Transverse colon (tissue), 4 donors: ENCODE results near the gene DDX60. TPM values are rescaled to one million over a fixed set of nuclear protein-coding genes. Genes with fewer than 3 reads are reported as not detected.

Experiments used
- DNase-seq: peaks from one replicate; pipeline ENCODE4 v3.0.0-alpha.2; 2019
- H3K27ac ChIP-seq, 4 donors: fragments of 200-600 bp; sonication (generic); 2 replicates each; pipeline ENCODE4 v1.5.1; 2016 to 2018; ENCODE audit warnings: inconsistent platforms in 4 of 4
- H3K27me3 ChIP-seq: fragments of 200-600 bp; sonication (generic); 2 replicates; pipeline ENCODE4 v1.5.1; 2017; ENCODE audit warnings: inconsistent platforms
- H3K36me3 ChIP-seq, 4 donors: fragments of 200-600 bp; sonication (generic); 2 replicates each; pipeline ENCODE4 v1.5.1; 2017 to 2019; ENCODE audit warnings: inconsistent platforms in 4 of 4
- H3K4me1 ChIP-seq, 4 donors: fragments of 200-600 bp; sonication (generic); 2 replicates each; pipeline ENCODE4 v1.5.1; 2017 to 2020; ENCODE audit warnings: inconsistent platforms in 4 of 4
- H3K4me3 ChIP-seq, 4 donors: fragments of 200-600 bp; sonication (generic); 1 replicate in 1 of 4; 2 replicates in 3 of 4; pipeline versions ENCODE4 v1.5.1 to v1.6.1; 2017 to 2019; ENCODE audit warnings: inconsistent platforms in 4 of 4
- H3K9me3 ChIP-seq, 2 donors: fragments of 200-600 bp; sonication (generic); 2 replicates each; pipeline ENCODE4 v1.5.1; 2017 to 2019; ENCODE audit warnings: inconsistent platforms in 2 of 2
- CTCF ChIP-seq, 5 experiments: fragments of 200-600 bp in 3 of 5; fragments of 450-650 bp in 2 of 5; sonication (generic) in 3 of 5; IDR thresholded peaks; 1 replicate in 2 of 5; 2 replicates in 3 of 5; pipeline ENCODE4 v1.5.1; 2016 to 2017; ENCODE audit warnings: antibody characterized with exemption in 5 of 5, inconsistent platforms in 3 of 5, mild to moderate bottlenecking in 2 of 5, moderate library complexity in 1 of 5
- EP300 ChIP-seq: sonication (generic); formaldehyde crosslinking; IDR thresholded peaks from one replicate; pipeline ENCODE4 v1.6.1; 2017; ENCODE audit warnings: antibody characterized with exemption, low read depth
- POLR2A ChIP-seq: fragments of 450-650 bp; IDR thresholded peaks from one replicate; pipeline ENCODE4 v1.6.1; 2016; ENCODE audit warnings: antibody characterized with exemption, mild to moderate bottlenecking, moderate library complexity
- POLR2AphosphoS5 ChIP-seq, 3 donors: sonication (generic); formaldehyde crosslinking; IDR thresholded peaks; one replicate each; pipeline ENCODE4 v1.6.1; 2016; ENCODE audit warnings: antibody characterized with exemption in 3 of 3
- WGBS, 2 donors: methylation state at CpG; one replicate each; pipeline ENCODE4 v1.1.5; 2018; ENCODE audit warnings: low coverage in 1 of 2; 5-methylcytosine and 5-hydroxymethylcytosine counted together
- in situ Hi-C, 4 donors: fragments of 200-750 bp; cut with MboI; loops; one replicate each; pipeline versions ENCODE4 v1.15.0 to v1.15.1; 2017; ENCODE audit warnings: low sequenced_read_pairs in 3 of 4, low pct_ligation_motif_present in 1 of 4, low pct_unique_long_range_greater_than_20kb in 1 of 4
- intact Hi-C: fragments of 100-400 bp; cut with DNase I; formaldehyde crosslinking; loops from one replicate; pipeline ENCODE4 v1.15.1; 2023; ENCODE audit warnings: low total_unique reads
- total RNA-seq, 4 donors: library from RNA; depleted of rRNA; stranded (reverse); fragments of >200 nt; gene quantifications; one replicate each; pipeline ENCODE4 v1.1.0, GENCODE V29; 2016

Gene DDX60
- total RNA-seq, 4 donors from 2014 or later: 26.9 to 119 (median 52.5) TPM

GRCh38 chr4:168273838-168274237, 44.7 kb downstream of the DDX60 start:
- intact Hi-C loops (no loop called here), in situ Hi-C loops (no loop called here)
- WGBS, 2 donors: 85 to 86% methylated on average over 9 of the region's 9 CpGs
- Histone ChIP-seq H3K27me3 (no peaks in the 10 kb centered on the region), H3K4me3 (no peak overlapping the region), H3K4me1 (no peaks in the 10 kb centered on the region), H3K9me3 (no peaks in the 10 kb centered on the region), H3K27ac (no peak overlapping the region), H3K36me3 (peaks cover 0 to 42% (median 7%) of the 10 kb centered on the region in 4 donors)
- TF ChIP-seq CTCF (IDR thresholded peaks at IDR 0.05) (no peak), POLR2AphosphoS5 (IDR thresholded peaks at IDR 0.05) (no peak), EP300 (no peak), POLR2A (no peak)
- DNase-seq: no peak

- no peaks in the 10 kb centered on the region for H3K27me3 ChIP-seq
- no peaks in the 10 kb centered on the region for H3K4me1 ChIP-seq
- no peaks in the 10 kb centered on the region for H3K9me3 ChIP-seq
- H3K4me3 ChIP-seq: no peak overlapping the region
- WGBS, 2 donors: 92% methylated on average over 2 of the region's 2 CpGs; no CpG with 5 or more reads in 1 of the 2 donors
- H3K27ac ChIP-seq: no peak overlapping the region
- no peak for TF ChIP-seq EP300
- no peak for TF ChIP-seq POLR2A
- TF ChIP-seq POLR2AphosphoS5 (IDR thresholded peaks at IDR 0.05): no peak
- TF ChIP-seq CTCF (IDR thresholded peaks at IDR 0.05): no peak
- in situ Hi-C loops: no loop called here
- intact Hi-C loops: no loop called here
- peaks cover 0 to 43% (median 11%) of the 10 kb centered on the region in 4 donors for H3K36me3 ChIP-seq
- no peak for DNase-seq
Observed at GRCh38 chr4:168272488-168272887, 46.1 kb downstream of the DDX60 start.

GRCh38 chr4:168269896-168270295, 48.7 kb downstream of the DDX60 start:
- Histone ChIP-seq H3K4me3 (no peak overlapping the region), H3K36me3 (peaks cover 0 to 38% (median 17%) of the 10 kb centered on the region in 4 donors), H3K4me1 (no peaks in the 10 kb centered on the region), H3K27me3 (no peaks in the 10 kb centered on the region), H3K27ac (no peak overlapping the region), H3K9me3 (no peaks in the 10 kb centered on the region)
- 66 to 70% methylated on average over 2 of the region's 2 CpGs for WGBS, 2 donors
- TF ChIP-seq EP300 (no peak), POLR2A (no peak), POLR2AphosphoS5 (IDR thresholded peaks at IDR 0.05) (no peak), CTCF (IDR thresholded peaks at IDR 0.05) (no peak)
- in situ Hi-C loops (no loop called here), intact Hi-C loops (no loop called here)
- DNase-seq: no peak

GRCh38 chr4:168265327-168265726, 53.2 kb downstream of the DDX60 start:
- Histone ChIP-seq H3K4me1 (no peaks in the 10 kb centered on the region), H3K27ac (no peak overlapping the region), H3K9me3 (no peaks in the 10 kb centered on the region), H3K36me3 (peaks cover 0 to 45% (median 18%) of the 10 kb centered on the region in 4 donors), H3K4me3 (no peak overlapping the region), H3K27me3 (no peaks in the 10 kb centered on the region)
- DNase-seq: no peak
- 78 to 90% methylated on average over 1 of the region's 1 CpG for WGBS, 2 donors
- in situ Hi-C loops (no loop called here), intact Hi-C loops (no loop called here)
- TF ChIP-seq EP300 (no peak), CTCF (IDR thresholded peaks at IDR 0.05) (no peak), POLR2A (no peak), POLR2AphosphoS5 (IDR thresholded peaks at IDR 0.05) (no peak)
